Measurements from ENCODE around the gene EEF1AKMT2. TPM values are rescaled to one million over a fixed set of nuclear protein-coding genes. Genes with fewer than 3 reads are reported as not detected.

Gene EEF1AKMT2
- total RNA-seq, 1 donor from 2014 or later, result 18.3 TPM

- Mint-ChIP-seq H3K36me3 (ENCODE audit: low read depth) (no peaks in the 10 kb centered on the region), H3K4me1 (ENCODE audit: low read depth) (peaks cover 30% of the 10 kb centered on the region), H3K4me3 (ENCODE audit: unreplicated experiment) (no peak overlapping the region), H3K9me3 (ENCODE audit: low read depth) (no peaks in the 10 kb centered on the region), H3K27me3 (ENCODE audit: low read depth) (no peaks in the 10 kb centered on the region), H3K27ac (ENCODE audit: unreplicated experiment) (no peak overlapping the region)
- no peak for TF ChIP-seq CTCF (IDR thresholded peaks at IDR 0.05)
- no peak for DNase-seq (ENCODE audit: low spot score)
These were observed 67.9 kb downstream of the EEF1AKMT2 start for GRCh38 chr10:124723826-124724225.

GRCh38 chr10:124722798-124723783 lies 68.6 kb downstream of the EEF1AKMT2 start:
- TF ChIP-seq CTCF (IDR thresholded peaks at IDR 0.05), result no peak
- Mint-ChIP-seq H3K27me3 (ENCODE audit: low read depth) (no peaks in the 10 kb centered on the region), H3K9me3 (ENCODE audit: low read depth) (no peaks in the 10 kb centered on the region), H3K4me1 (ENCODE audit: low read depth) (peaks cover 24% of the 10 kb centered on the region), H3K36me3 (ENCODE audit: low read depth) (no peaks in the 10 kb centered on the region), H3K4me3 (ENCODE audit: unreplicated experiment) (no peak overlapping the region), H3K27ac (ENCODE audit: unreplicated experiment) (peak overlapping the region; percentile 78)
- no peak for DNase-seq (ENCODE audit: low spot score)

- H3K27ac Mint-ChIP-seq (ENCODE audit: unreplicated experiment), result no peak overlapping the region
- H3K27me3 Mint-ChIP-seq (ENCODE audit: low read depth), result no peaks in the 10 kb centered on the region
- H3K36me3 Mint-ChIP-seq (ENCODE audit: low read depth), result no peaks in the 10 kb centered on the region
- no peaks in the 10 kb centered on the region for H3K9me3 Mint-ChIP-seq (ENCODE audit: low read depth)
- DNase-seq (ENCODE audit: low spot score), result no peak
- H3K4me3 Mint-ChIP-seq (ENCODE audit: unreplicated experiment), result no peak overlapping the region
- no peak for TF ChIP-seq CTCF (IDR thresholded peaks at IDR 0.05)
- peaks cover 24% of the 10 kb centered on the region for H3K4me1 Mint-ChIP-seq (ENCODE audit: low read depth)
These were observed 70.2 kb downstream of the EEF1AKMT2 start for GRCh38 chr10:124721330-124722045.

- H3K36me3 Mint-ChIP-seq (ENCODE audit: low read depth), result no peaks in the 10 kb centered on the region
- no peak overlapping the region for H3K27ac Mint-ChIP-seq (ENCODE audit: unreplicated experiment)
- DNase-seq (ENCODE audit: low spot score), result no peak
- no peaks in the 10 kb centered on the region for H3K27me3 Mint-ChIP-seq (ENCODE audit: low read depth)
- TF ChIP-seq CTCF (IDR thresholded peaks at IDR 0.05), result no peak
- no peaks in the 10 kb centered on the region for H3K9me3 Mint-ChIP-seq (ENCODE audit: low read depth)
- no peak overlapping the region for H3K4me3 Mint-ChIP-seq (ENCODE audit: unreplicated experiment)
- H3K4me1 Mint-ChIP-seq (ENCODE audit: low read depth), result peaks cover 19% of the 10 kb centered on the region
These were observed 72.4 kb downstream of the EEF1AKMT2 start for GRCh38 chr10:124719213-124719851.
